Left hindlimb (tissue), 1 donor: ENCODE results near the gene RNF32.

Source experiments
- DNase-seq: peaks from one replicate; pipeline ENCODE4 v3.0.0-alpha.2; 2018

RNF32 gene

GRCh38 chr7:156640257-156640948, at the start of gene RNF32:
TSS of gene RNF32 (plus strand) at chr7:156640774. CDS start at chr7:156643878, 3,104 bp downstream.
- peak; percentile 95 for DNase-seq

GRCh38 chr7:156592155-156592884, 48.3 kb upstream of the RNF32 start:
- no peak for DNase-seq

- DNase-seq: no peak
Observed at GRCh38 chr7:156594283-156595080, 46.1 kb upstream of the RNF32 start.

GRCh38 chr7:156600496-156600895, 40.1 kb upstream of the RNF32 start:
- DNase-seq: no peak

GRCh38 chr7:156602283-156602682, 38.3 kb upstream of the RNF32 start:
- no peak for DNase-seq

GRCh38 chr7:156603011-156603410, 37.6 kb upstream of the RNF32 start:
- no peak for DNase-seq

GRCh38 chr7:156603629-156604028, 36.9 kb upstream of the RNF32 start:
- DNase-seq: no peak

- DNase-seq: no peak
Observed at GRCh38 chr7:156604311-156604710, 36.3 kb upstream of the RNF32 start.

- DNase-seq: no peak
Observed at GRCh38 chr7:156604836-156605695, 35.5 kb upstream of the RNF32 start.

GRCh38 chr7:156606135-156606534, 34.4 kb upstream of the RNF32 start:
- no peak for DNase-seq

- no peak for DNase-seq
Observed at GRCh38 chr7:156606691-156607331, 33.8 kb upstream of the RNF32 start.

GRCh38 chr7:156607332-156608172, 33.0 kb upstream of the RNF32 start:
- no peak for DNase-seq

GRCh38 chr7:156608173-156608478, 32.4 kb upstream of the RNF32 start:
- no peak for DNase-seq

GRCh38 chr7:156609010-156609877, 31.3 kb upstream of the RNF32 start:
- no peak for DNase-seq

GRCh38 chr7:156610130-156610529, 30.4 kb upstream of the RNF32 start:
- DNase-seq: no peak

- no peak for DNase-seq
Observed at GRCh38 chr7:156610601-156611000, 30.0 kb upstream of the RNF32 start.

GRCh38 chr7:156611014-156612010, 29.3 kb upstream of the RNF32 start:
- no peak for DNase-seq

- no peak for DNase-seq
Observed at GRCh38 chr7:156612930-156613329, 27.6 kb upstream of the RNF32 start.
